Measurements from ENCODE around the gene MARCHF9.

MARCHF9 gene

DNA sequence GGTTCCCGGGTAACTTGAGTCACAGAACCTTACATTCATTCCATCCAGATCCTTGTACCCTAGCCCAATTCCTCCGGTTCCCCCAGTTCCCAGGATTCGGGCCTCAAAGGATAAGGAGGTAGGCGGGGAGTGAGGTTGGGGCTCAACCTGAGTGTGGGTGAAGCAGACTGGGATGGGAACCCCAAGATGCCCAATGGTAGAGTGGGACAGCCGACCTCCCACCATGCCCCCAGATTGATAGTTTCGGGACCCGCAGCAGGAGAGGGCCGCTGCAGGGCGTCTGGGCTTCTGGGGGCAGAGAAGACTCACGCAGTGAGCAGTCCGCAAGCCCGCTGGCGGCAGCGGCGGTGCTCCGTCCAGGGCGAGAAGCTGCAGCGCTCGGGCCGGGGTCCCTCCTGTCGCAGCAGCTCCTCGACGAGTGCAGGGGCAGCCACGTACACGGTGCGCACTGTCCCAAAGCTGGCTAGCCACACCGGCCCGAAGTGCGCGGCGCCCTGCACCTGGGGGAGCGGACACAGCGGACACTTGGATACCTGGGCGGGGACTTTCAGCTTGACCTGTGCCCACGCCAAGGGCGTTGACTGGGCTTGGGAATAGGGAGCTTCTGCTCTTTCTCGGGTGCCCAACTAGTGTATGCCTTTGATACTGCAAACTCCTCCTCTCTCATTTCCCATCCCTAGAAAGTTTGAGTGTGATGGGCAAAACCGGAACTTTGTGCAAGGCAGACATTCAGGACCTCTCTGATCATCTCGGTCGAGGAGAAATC, 11.0 kb downstream of the MARCHF9 start:
- no peaks in the 10 kb centered on the region for H3K9me3 ChIP-seq (ENCODE audit: control insufficient read depth, low read length)
- H3K14ac ChIP-seq (ENCODE audit: low read length in 2 of 2): no peak overlapping the region
- no peak overlapping the region for H3K18ac ChIP-seq (ENCODE audit: low read depth in 1 of 2, low read length in 2 of 2)
- H3K4me2 ChIP-seq (ENCODE audit: low read length, poor library complexity, severe bottlenecking): peak overlapping the region; percentile 59
- no peak overlapping the region for H2BK15ac ChIP-seq (ENCODE audit: low read depth, poor library complexity, severe bottlenecking)
- H2BK120ac ChIP-seq (ENCODE audit: low read depth, low read length): no peak overlapping the region
- H3K23ac ChIP-seq (ENCODE audit: low read length in 2 of 2): peak overlapping the region in 1 of 2 experiments; percentile 71
- H3K36me3 ChIP-seq (ENCODE audit: control insufficient read depth in 1 of 2, insufficient read depth in 2 of 2, low read depth in 1 of 2, low read length in 2 of 2): peaks cover 21 to 29% of the 10 kb centered on the region in 2 experiments
- no peak overlapping the region for H2AFZ ChIP-seq (ENCODE audit: low read depth, low read length)
- H4K8ac ChIP-seq (ENCODE audit: low read length): no peak overlapping the region
- H2AK5ac ChIP-seq (ENCODE audit: low read length, severe bottlenecking): no peak overlapping the region
- H3K4me3 ChIP-seq (ENCODE audit: insufficient read depth in 1 of 2, low read depth in 1 of 2, low read length in 2 of 2): peak overlapping the region; percentile 35 to 73
- peaks cover 8% of the 10 kb centered on the region for H3K79me1 ChIP-seq (replicated peaks; ENCODE audit: low read length, poor library complexity, severe bottlenecking)
- no peak overlapping the region for H2BK5ac ChIP-seq (ENCODE audit: low read depth, low read length, poor library complexity, severe bottlenecking)
- H4K91ac ChIP-seq (ENCODE audit: low read length): no peak overlapping the region
- no peak overlapping the region for H3K27ac ChIP-seq (ENCODE audit: low read length, poor library complexity, severe bottlenecking)
- H2BK12ac ChIP-seq (ENCODE audit: low read length in 2 of 2): no peak overlapping the region
- peaks cover 27% of the 10 kb centered on the region for H3K4me1 ChIP-seq (ENCODE audit: control insufficient read depth, insufficient read depth, low read depth, low read length)
- no peak for DNase-seq
- H3K4ac ChIP-seq (ENCODE audit: low read depth in 1 of 2, low read length in 2 of 2): no peak overlapping the region
- 13% methylated on average over 37 of the region's 40 CpGs for WGBS
- H3K27me3 ChIP-seq (ENCODE audit: control insufficient read depth in 1 of 2, insufficient read depth in 1 of 2, low read length in 2 of 2): peaks cover 52 to 58% of the 10 kb centered on the region in 2 experiments
- H3K9ac ChIP-seq (ENCODE audit: low read length): peak overlapping the region; percentile 31

DNA sequence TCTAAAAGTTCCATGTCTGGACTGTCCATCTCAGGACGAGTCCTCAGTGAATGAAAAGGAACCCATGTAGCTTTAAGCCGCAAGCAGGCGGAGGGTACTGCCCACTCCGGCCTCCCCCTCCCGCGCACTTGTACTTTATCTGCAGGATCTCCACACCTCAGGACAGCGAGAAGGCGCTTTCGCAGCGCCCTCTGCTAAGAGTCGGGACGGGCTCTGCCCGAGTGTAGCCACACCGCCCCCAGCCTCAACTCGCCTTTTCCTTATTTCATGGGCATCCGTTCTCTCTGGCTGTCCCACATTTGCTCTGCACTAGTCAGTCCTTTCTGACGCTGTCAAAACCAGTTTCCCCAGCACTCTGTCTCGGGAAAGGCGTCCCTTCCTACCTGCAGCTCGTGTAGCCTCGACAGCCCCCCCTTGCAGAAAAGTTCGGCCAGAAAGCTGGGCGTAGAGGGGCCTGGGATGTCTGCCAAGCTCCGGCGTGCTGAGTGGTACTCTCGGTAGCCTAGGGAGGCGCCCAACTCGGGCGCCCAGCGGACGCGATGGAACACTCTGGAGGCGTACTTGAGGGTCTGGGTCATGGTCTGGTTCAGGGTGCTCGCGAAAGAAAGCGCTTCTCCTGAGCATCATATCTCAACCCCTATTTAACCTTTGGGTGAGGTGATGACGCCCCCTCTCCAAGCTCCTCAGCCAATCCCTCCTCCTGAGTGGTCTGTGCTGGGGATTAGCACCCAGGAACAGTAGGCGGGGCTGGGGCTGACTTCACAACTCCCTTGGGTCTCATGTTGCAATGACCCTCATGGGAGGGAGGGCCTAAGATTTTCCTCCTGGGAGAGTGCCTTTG, 11.8 kb downstream of the MARCHF9 start, which contains the start of gene CYP27B1:
Gene CYP27B1, minus strand, starts transcription at position 615 of the 841 bp plus-strand sequence. Its CDS starts 37 bp downstream, at position 578.
- no peak within 1 kb of the TSS for H2BK120ac ChIP-seq (ENCODE audit: low read depth, low read length)
- H2AFZ ChIP-seq (ENCODE audit: low read depth, low read length): no peak within 1 kb of the TSS
- H2BK12ac ChIP-seq (ENCODE audit: low read length in 2 of 2): peak within 1 kb of the TSS in 1 of 2 experiments; percentile 25
- peak within 1 kb of the TSS; percentile 3 to 73 for H3K4me3 ChIP-seq (ENCODE audit: insufficient read depth in 1 of 2, low read depth in 1 of 2, low read length in 2 of 2)
- 4% methylated on average over 37 of the region's 38 CpGs for WGBS
- H2BK15ac ChIP-seq (ENCODE audit: low read depth, poor library complexity, severe bottlenecking): peak within 1 kb of the TSS; percentile 20
- H3K23ac ChIP-seq (ENCODE audit: low read length in 2 of 2): peak within 1 kb of the TSS in 1 of 2 experiments; percentile 60
- no peak for DNase-seq
- H3K27ac ChIP-seq (ENCODE audit: low read length, poor library complexity, severe bottlenecking): no peak within 1 kb of the TSS
- H3K14ac ChIP-seq (ENCODE audit: low read length in 2 of 2): no peak within 1 kb of the TSS
- H2AK5ac ChIP-seq (ENCODE audit: low read length, severe bottlenecking): no peak within 1 kb of the TSS
- peak within 1 kb of the TSS in 1 of 2 experiments; percentile 22 for H3K18ac ChIP-seq (ENCODE audit: low read depth in 1 of 2, low read length in 2 of 2)
- peaks cover 9% of the 10 kb centered on the region for H3K79me1 ChIP-seq (replicated peaks; ENCODE audit: low read length, poor library complexity, severe bottlenecking)
- H3K9me3 ChIP-seq (ENCODE audit: control insufficient read depth, low read length): no peaks in the 10 kb centered on the region
- H3K36me3 ChIP-seq (ENCODE audit: control insufficient read depth in 1 of 2, insufficient read depth in 2 of 2, low read depth in 1 of 2, low read length in 2 of 2): peaks cover 21 to 30% of the 10 kb centered on the region in 2 experiments
- H3K27me3 ChIP-seq (ENCODE audit: control insufficient read depth in 1 of 2, insufficient read depth in 1 of 2, low read length in 2 of 2): peaks cover 50 to 56% of the 10 kb centered on the region in 2 experiments
- no peak within 1 kb of the TSS for H4K91ac ChIP-seq (ENCODE audit: low read length)
- H3K4me2 ChIP-seq (ENCODE audit: low read length, poor library complexity, severe bottlenecking): peak within 1 kb of the TSS; percentile 50
- peak within 1 kb of the TSS; percentile 31 for H3K9ac ChIP-seq (ENCODE audit: low read length)
- H4K8ac ChIP-seq (ENCODE audit: low read length): no peak within 1 kb of the TSS
- H3K4ac ChIP-seq (ENCODE audit: low read depth in 1 of 2, low read length in 2 of 2): no peak within 1 kb of the TSS
- H3K4me1 ChIP-seq (ENCODE audit: control insufficient read depth, insufficient read depth, low read depth, low read length): peaks cover 32% of the 10 kb centered on the region
- H2BK5ac ChIP-seq (ENCODE audit: low read depth, low read length, poor library complexity, severe bottlenecking): no peak within 1 kb of the TSS

DNA sequence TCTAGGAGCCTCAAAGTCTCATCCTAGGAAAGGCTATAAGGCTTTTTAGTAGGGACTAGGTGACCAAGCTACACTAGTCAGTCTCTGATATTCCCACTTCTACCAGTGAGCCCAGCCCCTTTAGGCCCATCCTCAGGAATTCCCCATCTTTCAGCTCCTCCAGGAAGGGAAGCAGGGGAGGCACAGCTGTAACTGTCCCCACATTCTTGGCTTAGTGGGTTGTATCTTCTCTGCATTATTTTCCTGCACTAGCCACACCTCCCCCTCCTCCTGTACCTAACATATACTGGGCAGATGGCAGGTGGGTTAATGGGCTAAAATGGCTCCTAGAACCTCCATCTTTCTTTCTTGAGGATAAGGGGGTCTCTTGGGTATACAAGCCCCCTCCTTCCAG, 12.4 kb downstream of the MARCHF9 start:
- Histone ChIP-seq H3K9ac (ENCODE audit: low read length) (no peak overlapping the region), H3K18ac (ENCODE audit: low read depth in 1 of 2, low read length in 2 of 2) (no peak overlapping the region), H4K8ac (ENCODE audit: low read length) (no peak overlapping the region), H3K4me3 (ENCODE audit: insufficient read depth in 1 of 2, low read depth in 1 of 2, low read length in 2 of 2) (no peak overlapping the region), H3K79me1 (replicated peaks; ENCODE audit: low read length, poor library complexity, severe bottlenecking) (peaks cover 9% of the 10 kb centered on the region), H3K9me3 (ENCODE audit: control insufficient read depth, low read length) (no peaks in the 10 kb centered on the region), H3K4me2 (ENCODE audit: low read length, poor library complexity, severe bottlenecking) (no peak overlapping the region), H3K4ac (ENCODE audit: low read depth in 1 of 2, low read length in 2 of 2) (no peak overlapping the region), H2BK120ac (ENCODE audit: low read depth, low read length) (no peak overlapping the region), H2AK5ac (ENCODE audit: low read length, severe bottlenecking) (no peak overlapping the region), H3K14ac (ENCODE audit: low read length in 2 of 2) (no peak overlapping the region), H3K23ac (ENCODE audit: low read length in 2 of 2) (no peak overlapping the region), H2AFZ (ENCODE audit: low read depth, low read length) (no peak overlapping the region), H3K36me3 (ENCODE audit: control insufficient read depth in 1 of 2, insufficient read depth in 2 of 2, low read depth in 1 of 2, low read length in 2 of 2) (peaks cover 21 to 30% of the 10 kb centered on the region in 2 experiments), H4K91ac (ENCODE audit: low read length) (no peak overlapping the region), H2BK15ac (ENCODE audit: low read depth, poor library complexity, severe bottlenecking) (no peak overlapping the region), H3K27ac (ENCODE audit: low read length, poor library complexity, severe bottlenecking) (no peak overlapping the region), H3K27me3 (ENCODE audit: control insufficient read depth in 1 of 2, insufficient read depth in 1 of 2, low read length in 2 of 2) (peaks cover 47 to 55% of the 10 kb centered on the region in 2 experiments), H2BK5ac (ENCODE audit: low read depth, low read length, poor library complexity, severe bottlenecking) (no peak overlapping the region), H2BK12ac (ENCODE audit: low read length in 2 of 2) (no peak overlapping the region), H3K4me1 (ENCODE audit: control insufficient read depth, insufficient read depth, low read depth, low read length) (peaks cover 32% of the 10 kb centered on the region)
- DNase-seq: no peak

- H3K14ac ChIP-seq (ENCODE audit: low read length in 2 of 2): no peak overlapping the region
- H2BK120ac ChIP-seq (ENCODE audit: low read depth, low read length): no peak overlapping the region
- H3K27me3 ChIP-seq (ENCODE audit: control insufficient read depth in 1 of 2, insufficient read depth in 1 of 2, low read length in 2 of 2): peaks cover 47 to 49% of the 10 kb centered on the region in 2 experiments
- H3K9me3 ChIP-seq (ENCODE audit: control insufficient read depth, low read length): no peaks in the 10 kb centered on the region
- H2BK15ac ChIP-seq (ENCODE audit: low read depth, poor library complexity, severe bottlenecking): no peak overlapping the region
- H3K79me1 ChIP-seq (replicated peaks; ENCODE audit: low read length, poor library complexity, severe bottlenecking): peaks cover 10% of the 10 kb centered on the region
- no peak overlapping the region for H2AK5ac ChIP-seq (ENCODE audit: low read length, severe bottlenecking)
- no peak overlapping the region for H3K18ac ChIP-seq (ENCODE audit: low read depth in 1 of 2, low read length in 2 of 2)
- DNase-seq: no peak
- no peak overlapping the region for H3K27ac ChIP-seq (ENCODE audit: low read length, poor library complexity, severe bottlenecking)
- H4K91ac ChIP-seq (ENCODE audit: low read length): no peak overlapping the region
- peaks cover 21 to 30% of the 10 kb centered on the region in 2 experiments for H3K36me3 ChIP-seq (ENCODE audit: control insufficient read depth in 1 of 2, insufficient read depth in 2 of 2, low read depth in 1 of 2, low read length in 2 of 2)
- no peak overlapping the region for H3K9ac ChIP-seq (ENCODE audit: low read length)
- no peak overlapping the region for H3K23ac ChIP-seq (ENCODE audit: low read length in 2 of 2)
- H3K4me2 ChIP-seq (ENCODE audit: low read length, poor library complexity, severe bottlenecking): no peak overlapping the region
- H3K4ac ChIP-seq (ENCODE audit: low read depth in 1 of 2, low read length in 2 of 2): no peak overlapping the region
- no peak overlapping the region for H3K4me3 ChIP-seq (ENCODE audit: insufficient read depth in 1 of 2, low read depth in 1 of 2, low read length in 2 of 2)
- peaks cover 32% of the 10 kb centered on the region for H3K4me1 ChIP-seq (ENCODE audit: control insufficient read depth, insufficient read depth, low read depth, low read length)
- no peak overlapping the region for H2BK5ac ChIP-seq (ENCODE audit: low read depth, low read length, poor library complexity, severe bottlenecking)
- H2AFZ ChIP-seq (ENCODE audit: low read depth, low read length): no peak overlapping the region
- H4K8ac ChIP-seq (ENCODE audit: low read length): no peak overlapping the region
- 97% methylated on average over 2 of the region's 3 CpGs for WGBS
- no peak overlapping the region for H2BK12ac ChIP-seq (ENCODE audit: low read length in 2 of 2)
These were observed 13.0 kb downstream of the MARCHF9 start for GRCh38 chr12:57767876-57768275.

All from mesenchymal stem cell (in vitro differentiated cells and primary cell).